ENCODE results near the gene VAV3. TPM values are rescaled to one million over a fixed set of nuclear protein-coding genes. Genes with fewer than 3 reads are reported as not detected.

The VAV3 gene
- polyA plus RNA-seq, 1 of the 3 experiments (the other 2 are of a cell fraction), result not detected

DNA sequence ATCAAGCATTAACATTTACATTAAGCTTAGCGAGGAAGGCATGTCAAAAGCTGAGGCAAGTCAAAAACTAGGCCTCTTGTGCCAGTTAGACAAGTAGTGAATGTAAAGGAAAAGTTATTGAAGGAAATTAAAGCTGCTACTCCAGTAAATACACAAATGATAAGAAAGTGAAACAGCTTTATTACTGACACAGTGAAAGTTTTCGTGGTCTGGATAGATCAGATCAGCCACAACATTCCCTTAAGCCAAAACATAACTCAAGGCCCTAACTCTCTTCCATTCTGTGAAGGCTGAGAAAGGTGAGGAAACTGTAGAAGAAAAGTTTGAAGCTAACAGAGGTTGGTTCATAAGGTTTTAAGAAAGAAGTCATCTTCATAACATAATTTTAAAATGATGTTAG, 131.9 kb downstream of the VAV3 start:
- Histone ChIP-seq H4K20me1 (ENCODE audit: insufficient read depth) (0 out of 2 replicates have a peak, but pooled peaks cover under 1% of the 10 kb centered on the region), H3K27ac (ENCODE audit: low read depth in 2 of 2, low read length in 1 of 2) (no peak overlapping the region), H3K27me3 (ENCODE audit: insufficient read depth) (no peaks in the 10 kb centered on the region), H3K9ac (no peak overlapping the region), H3K36me3 (replicated peaks in 1 of 2; ENCODE audit: control insufficient read depth in 1 of 2, insufficient read depth in 2 of 2, low read length in 1 of 2) (no peaks in the 10 kb centered on the region), H2AFZ (ENCODE audit: low read depth) (no peak overlapping the region), H3K9me2 (no peaks in the 10 kb centered on the region), H3K9me3 (0 out of 2 replicates have a peak, but pooled peaks cover 4% of the 10 kb centered on the region), H3K4me3 (ENCODE audit: low read depth in 2 of 2, low read length in 1 of 2) (no peak overlapping the region), H3K4me1 (ENCODE audit: control insufficient read depth in 1 of 2, insufficient read depth in 2 of 2, low read depth in 1 of 2, low read length in 1 of 2) (no peaks in the 10 kb centered on the region; a peak in 1 of 4 replicates), H3K79me2 (ENCODE audit: insufficient read depth) (no peaks in the 10 kb centered on the region), H3F3A (replicated peaks; ENCODE audit: insufficient read depth) (peaks cover 4% of the 10 kb centered on the region), H3K4me2 (no peak overlapping the region)
- TF ChIP-seq, protein P1, sequence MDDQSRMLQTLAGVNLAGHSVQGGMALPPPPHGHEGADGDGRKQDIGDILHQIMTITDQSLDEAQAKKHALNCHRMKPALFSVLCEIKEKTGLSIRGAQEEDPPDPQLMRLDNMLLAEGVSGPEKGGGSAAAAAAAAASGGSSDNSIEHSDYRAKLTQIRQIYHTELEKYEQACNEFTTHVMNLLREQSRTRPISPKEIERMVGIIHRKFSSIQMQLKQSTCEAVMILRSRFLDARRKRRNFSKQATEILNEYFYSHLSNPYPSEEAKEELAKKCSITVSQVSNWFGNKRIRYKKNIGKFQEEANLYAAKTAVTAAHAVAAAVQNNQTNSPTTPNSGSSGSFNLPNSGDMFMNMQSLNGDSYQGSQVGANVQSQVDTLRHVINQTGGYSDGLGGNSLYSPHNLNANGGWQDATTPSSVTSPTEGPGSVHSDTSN (IDR thresholded peaks at IDR 0.05), result no peak
- CTCF ChIA-PET, result no interaction called here
- 34% methylated on average over 2 of the region's 2 CpGs for WGBS (ENCODE audit: low lambda C conversion rate)
- POLR2A ChIA-PET, result no interaction called here
- no peak for DNase-seq

DNA sequence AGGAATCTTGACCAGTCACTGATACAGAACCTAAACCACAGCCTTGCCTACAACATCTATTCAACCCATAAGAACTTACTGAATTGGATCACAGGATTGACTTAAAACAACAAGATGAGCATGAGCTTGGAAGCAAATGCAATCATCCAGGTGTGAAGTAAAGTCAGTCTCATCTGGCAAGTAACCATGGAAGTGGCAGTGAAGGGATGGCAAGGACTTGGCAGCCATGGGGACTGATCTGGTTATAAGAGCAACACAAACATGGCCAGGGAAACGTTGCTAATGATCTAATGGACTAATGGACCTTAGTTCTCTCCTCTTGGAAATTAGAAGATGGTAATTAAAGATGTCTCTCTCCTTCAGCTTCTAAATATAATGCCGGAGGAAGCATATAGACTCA, 133.1 kb downstream of the VAV3 start:
- no peaks in the 10 kb centered on the region; a peak in 1 of 4 replicates for H3K4me1 ChIP-seq (ENCODE audit: control insufficient read depth in 1 of 2, insufficient read depth in 2 of 2, low read depth in 1 of 2, low read length in 1 of 2)
- H4K20me1 ChIP-seq (ENCODE audit: insufficient read depth), result no peaks in the 10 kb centered on the region
- H3K4me3 ChIP-seq (ENCODE audit: low read depth in 2 of 2, low read length in 1 of 2), result no peak overlapping the region
- DNase-seq, result no peak
- H3K4me2 ChIP-seq, result no peak overlapping the region
- CTCF ChIA-PET, result interaction anchor here (0.7 to 1.3 kb wide), 2 partner anchors 250 to 294 kb away, joined by 3 to 4 read pairs; no protein-coding TSS in a partner anchor
- no peaks in the 10 kb centered on the region for H3K9me2 ChIP-seq
- no peaks in the 10 kb centered on the region for H3K27me3 ChIP-seq (ENCODE audit: insufficient read depth)
- no peaks in the 10 kb centered on the region for H3K79me2 ChIP-seq (ENCODE audit: insufficient read depth)
- H3K27ac ChIP-seq (ENCODE audit: low read depth in 2 of 2, low read length in 1 of 2), result no peak overlapping the region
- no peaks in the 10 kb centered on the region for H3K9me3 ChIP-seq
- H2AFZ ChIP-seq (ENCODE audit: low read depth), result no peak overlapping the region
- TF ChIP-seq ELF1 (IDR thresholded peaks at IDR 0.05), result no peak
- TF ChIP-seq, protein P2, sequence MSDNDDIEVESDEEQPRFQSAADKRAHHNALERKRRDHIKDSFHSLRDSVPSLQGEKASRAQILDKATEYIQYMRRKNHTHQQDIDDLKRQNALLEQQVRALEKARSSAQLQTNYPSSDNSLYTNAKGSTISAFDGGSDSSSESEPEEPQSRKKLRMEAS (IDR thresholded peaks at IDR 0.05; ENCODE audit: low read depth), result no peak
- TF ChIP-seq, protein P3, sequence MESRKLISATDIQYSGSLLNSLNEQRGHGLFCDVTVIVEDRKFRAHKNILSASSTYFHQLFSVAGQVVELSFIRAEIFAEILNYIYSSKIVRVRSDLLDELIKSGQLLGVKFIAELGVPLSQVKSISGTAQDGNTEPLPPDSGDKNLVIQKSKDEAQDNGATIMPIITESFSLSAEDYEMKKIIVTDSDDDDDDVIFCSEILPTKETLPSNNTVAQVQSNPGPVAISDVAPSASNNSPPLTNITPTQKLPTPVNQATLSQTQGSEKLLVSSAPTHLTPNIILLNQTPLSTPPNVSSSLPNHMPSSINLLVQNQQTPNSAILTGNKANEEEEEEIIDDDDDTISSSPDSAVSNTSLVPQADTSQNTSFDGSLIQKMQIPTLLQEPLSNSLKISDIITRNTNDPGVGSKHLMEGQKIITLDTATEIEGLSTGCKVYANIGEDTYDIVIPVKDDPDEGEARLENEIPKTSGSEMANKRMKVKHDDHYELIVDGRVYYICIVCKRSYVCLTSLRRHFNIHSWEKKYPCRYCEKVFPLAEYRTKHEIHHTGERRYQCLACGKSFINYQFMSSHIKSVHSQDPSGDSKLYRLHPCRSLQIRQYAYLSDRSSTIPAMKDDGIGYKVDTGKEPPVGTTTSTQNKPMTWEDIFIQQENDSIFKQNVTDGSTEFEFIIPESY (IDR thresholded peaks at IDR 0.05; ENCODE audit: borderline replicate concordance, low read depth), result no peak
- TF ChIP-seq POLR2AphosphoS5 (IDR thresholded peaks at IDR 0.05; ENCODE audit: low read depth, low read length), result no peak
- TF ChIP-seq GATA2 (CRISPR knock-in tag; IDR thresholded peaks at IDR 0.05), result no peak
- no peak for TF ChIP-seq FOXJ3 (CRISPR knock-in tag; IDR thresholded peaks at IDR 0.05)
- no peak for TF ChIP-seq RXRA (IDR thresholded peaks at IDR 0.05; ENCODE audit: borderline replicate concordance, low read depth)
- TF ChIP-seq SMC3 (IDR thresholded peaks at IDR 0.05; ENCODE audit: low read depth, low read length), result no peak
- TF ChIP-seq EZH2phosphoT487 (IDR thresholded peaks at IDR 0.05; ENCODE audit: borderline replicate concordance, low read depth), result no peak
- no peak for TF ChIP-seq TAF1 (IDR thresholded peaks at IDR 0.05; ENCODE audit: borderline replicate concordance, low read depth, low read length)
- H3K36me3 ChIP-seq (replicated peaks in 1 of 2; ENCODE audit: control insufficient read depth in 1 of 2, insufficient read depth in 2 of 2, low read length in 1 of 2), result no peaks in the 10 kb centered on the region
- no peak overlapping the region for H3K9ac ChIP-seq
- POLR2A ChIA-PET, result no interaction called here
- 57% methylated on average over 2 of the region's 2 CpGs for WGBS (ENCODE audit: low lambda C conversion rate)
- peaks cover 4% of the 10 kb centered on the region for H3F3A ChIP-seq (replicated peaks; ENCODE audit: insufficient read depth)
